HepG2 (cell line): ENCODE measurements around the gene SLU7. TPM values are rescaled to one million over a fixed set of nuclear protein-coding genes. Genes with fewer than 3 reads are reported as not detected.

ENCODE experiments used
- ATAC-seq: fragments of 200-7000 bp; cut with Tn5 transposase; 3 replicates; pipeline ENCODE4 v1.9.1; 2020; ENCODE audit warnings: mild to moderate bottlenecking, moderate library complexity
- BruUV-seq: library from RNA; stranded (reverse); fragments of 400-500 nt; replicated peaks from 2 replicates; lab custom pipeline; 2021; lab: Mats Ljungman, UMichigan
- CTCF ChIA-PET: fragments of 300-600 bp; formaldehyde crosslinking; extraction: SDS; loops from one replicate; lab custom pipeline; 2021; ENCODE audit warnings: low total read pairs, inconsistent platforms, low intra/inter-chr PET ratio; lab: Yijun Ruan, JAX
- POLR2A ChIA-PET: fragments of 350-600 bp; sonication (Branson Sonifier 250); formaldehyde crosslinking; loops from one replicate; lab custom pipeline; 2020; ENCODE audit warnings: antibody characterized with exemption, inconsistent platforms; lab: Yijun Ruan, JAX
- DNase-seq: peaks from one replicate; pipeline ENCODE4 v3.0.0-alpha.2; 2015; ENCODE audit warnings: low spot score
- FAIRE-seq: peaks from 3 replicates; lab custom pipeline; 2011; peaks lifted over from hg19 to GRCh38; lab: Jason Lieb, UNC
- H2AFZ ChIP-seq: one replicate; pipeline ENCODE4 v1.6.1; 2011; ENCODE audit warnings: low read length, inconsistent platforms
- H3K27ac ChIP-seq: fragments of 300-600 bp; 3 replicates; pipeline ENCODE4 v1.8.0; 2011; ENCODE audit warnings: mixed run types, mild to moderate bottlenecking, mixed read lengths, low read length, inconsistent platforms; ENCODE audit not compliant: insufficient read depth; ENCODE audit errors: extremely low read length
- H3K27me3 ChIP-seq, 2 experiments: fragments of 200-600 bp in 1 of 2; 2 replicates in 1 of 2; 3 replicates in 1 of 2; pipeline versions ENCODE4 v1.6.0 to v1.8.0; 2011; ENCODE audit warnings: low read length in 2 of 2, mild to moderate bottlenecking in 2 of 2, moderate library complexity in 2 of 2, inconsistent platforms in 1 of 2; ENCODE audit not compliant: insufficient read depth in 2 of 2, control insufficient read depth in 1 of 2
- H3K36me3 ChIP-seq, 2 experiments: fragments of 200-600 bp in 1 of 2; replicated peaks in 1 of 2; 2 replicates in 1 of 2; 3 replicates in 1 of 2; pipeline versions ENCODE4 v1.5.1 to v1.8.0; 2011; ENCODE audit warnings: low read length in 2 of 2, inconsistent platforms in 1 of 2; ENCODE audit not compliant: insufficient read depth in 2 of 2, control insufficient read depth in 1 of 2
- H3K4me1 ChIP-seq: 2 replicates; pipeline ENCODE4 v1.5.1; 2012; ENCODE audit warnings: low read length, inconsistent platforms; ENCODE audit not compliant: insufficient read depth
- H3K4me2 ChIP-seq: 2 replicates; pipeline ENCODE4 v1.6.0; 2011; ENCODE audit warnings: low read depth, low read length, inconsistent platforms
- H3K4me3 ChIP-seq, 3 experiments: fragments of 200-600 bp in 1 of 3; sonication (generic), shearing (Covaris generic) in 1 of 3; replicated peaks in 1 of 3; 2 replicates each; pipeline ENCODE4 v1.5.1; 2011 to 2016; ENCODE audit warnings: low read length in 3 of 3, inconsistent platforms in 2 of 3, low read depth in 2 of 3, mild to moderate bottlenecking in 2 of 3, control low read depth in 1 of 3, mixed read lengths in 1 of 3; ENCODE audit not compliant: insufficient read depth in 1 of 3
- H3K79me2 ChIP-seq: one replicate; pipeline ENCODE4 v1.6.1; 2011; ENCODE audit warnings: low read length, inconsistent platforms; ENCODE audit not compliant: insufficient read depth
- H3K9ac ChIP-seq: 2 replicates; pipeline ENCODE4 v1.6.0; 2011; ENCODE audit warnings: mild to moderate bottlenecking, low read depth, low read length, inconsistent platforms; ENCODE audit not compliant: insufficient read depth
- H3K9me3 ChIP-seq: 2 replicates; pipeline ENCODE4 v1.5.1; 2012; ENCODE audit warnings: mild to moderate bottlenecking, low read length
- H4K20me1 ChIP-seq: 2 replicates; pipeline ENCODE4 v1.6.0; 2011; ENCODE audit warnings: inconsistent platforms, mild to moderate bottlenecking, low read length, moderate library complexity; ENCODE audit not compliant: insufficient read depth
- TCF12 ChIP-seq, 2 experiments: fragments of 450-650 bp in 1 of 2; sonication (generic) in 1 of 2; formaldehyde crosslinking in 1 of 2; IDR thresholded peaks; 2 replicates each; pipeline versions ENCODE4 v1.6.1 to v1.8.0; 2017 to 2022; ENCODE audit warnings: antibody characterized with exemption in 1 of 2, mild to moderate bottlenecking in 1 of 2, missing genetic modification reagents in 1 of 2, moderate library complexity in 1 of 2
- WGBS: methylation state at CpG from one replicate; pipeline ENCODE4 v1.1.6; 2017; ENCODE audit warnings: low lambda C conversion rate; 5-methylcytosine and 5-hydroxymethylcytosine counted together
- in situ Hi-C: cut with HindIII; loops from 2 replicates; pipeline ENCODE4 v1.10.0; 2017; ENCODE audit warnings: low pct_unique_long_range_greater_than_20kb; ENCODE audit not compliant: extremely low pct_ligation_motif_present
- intact Hi-C: fragments of 100-400 bp; cut with micrococcal nuclease; formaldehyde crosslinking; loops from one replicate; pipeline ENCODE4 v1.10.0; 2022; ENCODE audit not compliant: unreplicated experiment
- polyA plus RNA-seq, 8 experiments: library from polyadenylated mRNA; depleted of rRNA in 3 of 8; stranded (reverse) in 7 of 8; unstranded in 1 of 8; fragments of >200 nt; fragmentation: Illumina TruSeq in 4 of 8; extraction: Trizol in 4 of 8; gene quantifications; 2 replicates each; pipeline versions ENCODE4 v1.2.1 to v1.2.3, GENCODE V29; 2011 to 2016; ENCODE audit warnings: low read depth in 4 of 8, missing spikeins in 1 of 8, mixed read lengths in 1 of 8; ENCODE audit not compliant: insufficient read depth in 1 of 8
- total RNA-seq, 5 experiments: library from RNA; depleted of rRNA; stranded (reverse); fragments of >200 nt; fragmentation: Illumina TruSeq; extraction: Trizol; gene quantifications; 2 replicates each; pipeline ENCODE4 v1.2.3, GENCODE V29; 2016; ENCODE audit warnings: low read depth in 1 of 5
- TF ChIP-seq, protein P1 (sequence below): IDR thresholded peaks from 2 replicates; pipeline ENCODE4 v1.6.1; 2016; ENCODE audit warnings: missing compliant biosample characterization, missing genetic modification reagents, borderline replicate concordance

The SLU7 gene
- total and polyA plus RNA-seq, 2 of the 13 experiments (the other 11 are each of a cell fraction or from before 2014, with no cell fraction given): 24.0 to 39.2 TPM

- BruUV-seq: no TSS peak
- CTCF ChIA-PET: interaction anchor here (2.5 kb wide), 1 partner anchor 22 kb away, joined by 14 read pairs; no protein-coding TSS in a partner anchor
- Histone ChIP-seq H3K4me3 (no peak overlapping the region), H3K4me1 (peaks cover 65% of the 10 kb centered on the region), H3K9ac (no peak overlapping the region), H3K27ac (no peak overlapping the region), H4K20me1 (no peaks in the 10 kb centered on the region), H2AFZ (no peak overlapping the region), H3K9me3 (no peaks in the 10 kb centered on the region), H3K36me3 (no peaks in the 10 kb centered on the region), H3K79me2 (no peaks in the 10 kb centered on the region), H3K27me3 (no peaks in the 10 kb centered on the region), H3K4me2 (no peak overlapping the region)
- DNase-seq (no peak), FAIRE-seq (no peak), ATAC-seq (peak; percentile 40; the same call in 2 of the 3 replicates)
- in situ Hi-C loops (no loop called here), intact Hi-C loops (loop anchor here (1.0 to 10.0 kb wide), 2 partner anchors 21 to 424 kb away; no protein-coding TSS in a partner anchor)
- 50% methylated on average over 4 of the region's 4 CpGs for WGBS
- POLR2A ChIA-PET: interaction anchor here (1.3 kb wide), 1 partner anchor 21 kb away, joined by 4 read pairs; no protein-coding TSS in a partner anchor
- no peak for TF ChIP-seq TCF12 (IDR thresholded peaks at IDR 0.05)
- no peak for TF ChIP-seq TCF12 (CRISPR knock-in tag; IDR thresholded peaks at IDR 0.05)
- TF ChIP-seq, protein P1, sequence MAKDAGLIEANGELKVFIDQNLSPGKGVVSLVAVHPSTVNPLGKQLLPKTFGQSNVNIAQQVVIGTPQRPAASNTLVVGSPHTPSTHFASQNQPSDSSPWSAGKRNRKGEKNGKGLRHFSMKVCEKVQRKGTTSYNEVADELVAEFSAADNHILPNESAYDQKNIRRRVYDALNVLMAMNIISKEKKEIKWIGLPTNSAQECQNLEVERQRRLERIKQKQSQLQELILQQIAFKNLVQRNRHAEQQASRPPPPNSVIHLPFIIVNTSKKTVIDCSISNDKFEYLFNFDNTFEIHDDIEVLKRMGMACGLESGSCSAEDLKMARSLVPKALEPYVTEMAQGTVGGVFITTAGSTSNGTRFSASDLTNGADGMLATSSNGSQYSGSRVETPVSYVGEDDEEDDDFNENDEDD (CRISPR knock-in tag): no peak
These were observed 41.6 kb upstream of the SLU7 start for GRCh38 chr5:160460377-160461049.
